Activated CD8-positive, alpha-beta T cell treated with anti-CD3 and anti-CD28 coated beads for 36 hours (primary cell): ENCODE measurements around the gene IL12RB2. TPM values are rescaled to one million over a fixed set of nuclear protein-coding genes. Genes with fewer than 3 reads are reported as not detected.

Source experiments
- ATAC-seq: fragments of 200-7000 bp; cut with Tn5 transposase; one replicate; pipeline ENCODE4 v1.10.0; 2021; ENCODE audit warnings: mild to moderate bottlenecking, moderate library complexity
- CTCF ChIA-PET: fragments of 350-600 bp; sonication (Branson Sonifier 250); formaldehyde crosslinking; loops from one replicate; lab custom pipeline; 2021; ENCODE audit warnings: antibody characterized with exemption; lab: Charles Lee
- POLR2A ChIA-PET: fragments of 350-600 bp; sonication (Branson Sonifier 250); formaldehyde crosslinking; loops from one replicate; lab custom pipeline; 2021; ENCODE audit warnings: antibody characterized with exemption; lab: Charles Lee
- DNase-seq: peaks from one replicate; pipeline ENCODE4 v3.0.0-alpha.2; 2020
- H3K27ac Mint-ChIP-seq: one replicate; pipeline ENCODE4 v1.8.0; 2021; ENCODE audit warnings: mild to moderate bottlenecking, mixed read lengths
- H3K27me3 Mint-ChIP-seq: one replicate; pipeline ENCODE4 v1.8.0; 2021; ENCODE audit warnings: mixed read lengths
- H3K36me3 Mint-ChIP-seq: one replicate; pipeline ENCODE4 v1.8.0; 2021; ENCODE audit warnings: low read depth, mixed read lengths
- H3K4me1 Mint-ChIP-seq: one replicate; pipeline ENCODE4 v1.8.0; 2021; ENCODE audit warnings: low read depth, mixed read lengths
- H3K4me3 Mint-ChIP-seq: one replicate; pipeline ENCODE4 v1.8.0; 2021; ENCODE audit warnings: mild to moderate bottlenecking, moderate library complexity, mixed read lengths
- H3K9me3 Mint-ChIP-seq: one replicate; pipeline ENCODE4 v1.8.0; 2021; ENCODE audit warnings: mixed read lengths
- intact Hi-C: fragments of 100-400 bp; cut with micrococcal nuclease; formaldehyde crosslinking; loops from one replicate; pipeline ENCODE4 v1.10.0; 2022
- total RNA-seq, 2 experiments: library from RNA; stranded (reverse); gene quantifications; one replicate each; pipeline ENCODE4 v1.2.3, GENCODE V29; 2021
- TF ChIP-seq, protein P1 (sequence below): fragments of 200-600 bp; IDR thresholded peaks from one replicate; pipeline ENCODE4 v1.8.0; 2022; ENCODE audit warnings: antibody characterized with exemption, mild to moderate bottlenecking

The IL12RB2 gene, protein sequence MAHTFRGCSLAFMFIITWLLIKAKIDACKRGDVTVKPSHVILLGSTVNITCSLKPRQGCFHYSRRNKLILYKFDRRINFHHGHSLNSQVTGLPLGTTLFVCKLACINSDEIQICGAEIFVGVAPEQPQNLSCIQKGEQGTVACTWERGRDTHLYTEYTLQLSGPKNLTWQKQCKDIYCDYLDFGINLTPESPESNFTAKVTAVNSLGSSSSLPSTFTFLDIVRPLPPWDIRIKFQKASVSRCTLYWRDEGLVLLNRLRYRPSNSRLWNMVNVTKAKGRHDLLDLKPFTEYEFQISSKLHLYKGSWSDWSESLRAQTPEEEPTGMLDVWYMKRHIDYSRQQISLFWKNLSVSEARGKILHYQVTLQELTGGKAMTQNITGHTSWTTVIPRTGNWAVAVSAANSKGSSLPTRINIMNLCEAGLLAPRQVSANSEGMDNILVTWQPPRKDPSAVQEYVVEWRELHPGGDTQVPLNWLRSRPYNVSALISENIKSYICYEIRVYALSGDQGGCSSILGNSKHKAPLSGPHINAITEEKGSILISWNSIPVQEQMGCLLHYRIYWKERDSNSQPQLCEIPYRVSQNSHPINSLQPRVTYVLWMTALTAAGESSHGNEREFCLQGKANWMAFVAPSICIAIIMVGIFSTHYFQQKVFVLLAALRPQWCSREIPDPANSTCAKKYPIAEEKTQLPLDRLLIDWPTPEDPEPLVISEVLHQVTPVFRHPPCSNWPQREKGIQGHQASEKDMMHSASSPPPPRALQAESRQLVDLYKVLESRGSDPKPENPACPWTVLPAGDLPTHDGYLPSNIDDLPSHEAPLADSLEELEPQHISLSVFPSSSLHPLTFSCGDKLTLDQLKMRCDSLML
- total RNA-seq: 10 to 100 TPM; 29.1 to 29.7 TPM

DNA sequence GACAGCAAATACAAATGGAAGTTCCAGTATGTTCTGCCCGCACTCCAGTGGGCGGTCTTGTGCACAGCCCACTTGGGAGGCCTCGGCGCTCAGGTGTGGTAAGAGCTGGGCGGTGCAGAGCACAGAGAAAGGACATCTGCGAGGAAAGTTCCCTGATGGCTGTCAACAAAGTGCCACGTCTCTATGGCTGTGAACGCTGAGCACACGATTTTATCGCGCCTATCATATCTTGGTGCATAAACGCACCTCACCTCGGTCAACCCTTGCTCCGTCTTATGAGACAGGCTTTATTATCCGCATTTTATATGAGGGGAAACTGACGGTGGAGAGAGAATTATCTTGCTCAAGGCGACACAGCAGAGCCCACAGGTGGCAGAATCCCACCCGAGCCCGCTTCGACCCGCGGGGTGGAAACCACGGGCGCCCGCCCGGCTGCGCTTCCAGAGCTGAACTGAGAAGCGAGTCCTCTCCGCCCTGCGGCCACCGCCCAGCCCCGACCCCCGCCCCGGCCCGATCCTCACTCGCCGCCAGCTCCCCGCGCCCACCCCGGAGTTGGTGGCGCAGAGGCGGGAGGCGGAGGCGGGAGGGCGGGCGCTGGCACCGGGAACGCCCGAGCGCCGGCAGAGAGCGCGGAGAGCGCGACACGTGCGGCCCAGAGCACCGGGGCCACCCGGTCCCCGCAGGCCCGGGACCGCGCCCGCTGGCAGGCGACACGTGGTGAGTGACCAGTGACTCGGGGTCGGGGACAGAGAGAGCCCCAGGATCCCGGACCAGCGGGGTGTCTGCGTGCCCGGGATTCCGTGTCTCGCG is at the start of gene IL12RB2:
Gene IL12RB2, plus strand, starts transcription at position 623 of the 810 bp plus-strand sequence. CDS start 12,496 bp downstream, outside the sequence.
- peak; percentile 77 for ATAC-seq
- H3K4me1 Mint-ChIP-seq: peaks cover 50% of the 10 kb centered on the region

DNA sequence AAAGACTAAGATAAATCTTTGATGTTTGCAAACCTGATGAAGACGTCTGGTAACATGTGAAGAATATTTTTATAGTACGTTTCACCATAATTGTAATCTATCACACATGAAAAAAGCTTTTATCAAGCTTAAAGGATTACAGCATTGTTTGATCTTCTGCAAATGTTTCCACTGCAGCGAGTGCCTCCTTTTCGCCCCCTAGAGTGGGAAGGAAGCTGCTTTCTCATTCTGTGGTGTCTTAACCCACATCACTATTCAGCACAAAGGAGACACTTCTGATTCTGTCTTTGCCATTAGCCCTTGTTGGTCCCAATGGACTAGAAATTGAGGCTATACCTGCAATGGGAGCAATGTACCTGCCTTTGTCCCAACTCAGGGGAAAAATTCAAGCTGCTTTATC is 46.0 kb upstream of the IL12RB2 start:
- H3K9me3 Mint-ChIP-seq: no peaks in the 10 kb centered on the region
- intact Hi-C loops: no loop called here

More for the DNA sequence above, at the start of gene IL12RB2:
- TF ChIP-seq, protein P1, sequence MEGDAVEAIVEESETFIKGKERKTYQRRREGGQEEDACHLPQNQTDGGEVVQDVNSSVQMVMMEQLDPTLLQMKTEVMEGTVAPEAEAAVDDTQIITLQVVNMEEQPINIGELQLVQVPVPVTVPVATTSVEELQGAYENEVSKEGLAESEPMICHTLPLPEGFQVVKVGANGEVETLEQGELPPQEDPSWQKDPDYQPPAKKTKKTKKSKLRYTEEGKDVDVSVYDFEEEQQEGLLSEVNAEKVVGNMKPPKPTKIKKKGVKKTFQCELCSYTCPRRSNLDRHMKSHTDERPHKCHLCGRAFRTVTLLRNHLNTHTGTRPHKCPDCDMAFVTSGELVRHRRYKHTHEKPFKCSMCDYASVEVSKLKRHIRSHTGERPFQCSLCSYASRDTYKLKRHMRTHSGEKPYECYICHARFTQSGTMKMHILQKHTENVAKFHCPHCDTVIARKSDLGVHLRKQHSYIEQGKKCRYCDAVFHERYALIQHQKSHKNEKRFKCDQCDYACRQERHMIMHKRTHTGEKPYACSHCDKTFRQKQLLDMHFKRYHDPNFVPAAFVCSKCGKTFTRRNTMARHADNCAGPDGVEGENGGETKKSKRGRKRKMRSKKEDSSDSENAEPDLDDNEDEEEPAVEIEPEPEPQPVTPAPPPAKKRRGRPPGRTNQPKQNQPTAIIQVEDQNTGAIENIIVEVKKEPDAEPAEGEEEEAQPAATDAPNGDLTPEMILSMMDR: no peak
- peak within 1 kb of the TSS; percentile 84 for H3K4me3 Mint-ChIP-seq
- peak; percentile 77 for DNase-seq
- H3K9me3 Mint-ChIP-seq: no peaks in the 10 kb centered on the region
- H3K27ac Mint-ChIP-seq: peak within 1 kb of the TSS; percentile 93
- peaks cover 11% of the 10 kb centered on the region for H3K27me3 Mint-ChIP-seq
- ChIA-PET CTCF (interaction anchor here (0.8 kb wide), 1 partner anchor 32 kb away, joined by 3 read pairs; no protein-coding TSS in a partner anchor), POLR2A (interaction anchor here (0.6 to 1.7 kb wide), 8 partner anchors 9 to 41 kb away, joined by 3 to 8 read pairs (median 4); no protein-coding TSS in a partner anchor)
- intact Hi-C loops: loop anchor here (1.0 kb wide), 1 partner anchor 26 kb away; no protein-coding TSS in a partner anchor
- peaks cover 27% of the 10 kb centered on the region for H3K36me3 Mint-ChIP-seq

DNA sequence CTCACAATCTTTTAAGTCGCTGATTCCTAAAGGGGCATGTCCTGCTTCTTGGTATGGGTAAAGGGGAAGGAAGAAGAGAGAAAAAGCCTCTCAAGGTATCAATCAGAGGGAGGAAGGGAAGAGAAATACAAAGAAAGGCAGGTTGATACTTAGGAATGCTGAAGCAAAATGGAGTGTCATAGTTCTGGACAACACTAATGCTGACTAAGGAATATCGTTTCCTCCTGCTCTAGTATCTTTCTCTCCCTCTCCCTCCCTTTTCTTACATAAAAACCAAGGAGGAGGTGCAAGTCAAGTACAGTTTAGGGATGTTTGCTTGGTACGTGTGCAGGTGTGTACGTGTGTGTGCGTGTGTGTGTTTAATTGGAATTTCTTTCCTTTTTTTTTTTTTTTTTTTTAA is 44.9 kb upstream of the IL12RB2 start:
- Mint-ChIP-seq H3K4me1 (peaks cover 28% of the 10 kb centered on the region), H3K36me3 (no peaks in the 10 kb centered on the region), H3K4me3 (no peak overlapping the region), H3K27me3 (no peaks in the 10 kb centered on the region), H3K27ac (no peak overlapping the region), H3K9me3 (no peaks in the 10 kb centered on the region)
- DNase-seq (no peak), ATAC-seq (no peak)
- ChIA-PET POLR2A (interaction anchor here (0.8 to 1.9 kb wide), 5 partner anchors 8 to 48 kb away, joined by 3 to 10 read pairs (median 4); no protein-coding TSS in a partner anchor), CTCF (interaction anchor here (1.0 to 2.0 kb wide), 13 partner anchors 9 to 238 kb away, joined by 3 to 18 read pairs (median 5); no protein-coding TSS in a partner anchor)
- TF ChIP-seq, protein P1: no peak
- intact Hi-C loops: no loop called here

More for the DNA sequence above, 46.0 kb upstream of the IL12RB2 start:
- DNase-seq (peak; percentile 63), ATAC-seq (peak; percentile 82)
- no peaks in the 10 kb centered on the region for H3K27me3 Mint-ChIP-seq
- H3K36me3 Mint-ChIP-seq: no peaks in the 10 kb centered on the region
- CTCF ChIA-PET: interaction anchor here (0.6 to 2.0 kb wide), 17 partner anchors 10 to 254 kb away, joined by 3 to 18 read pairs (median 4); no protein-coding TSS in a partner anchor
- POLR2A ChIA-PET: interaction anchor here (0.7 to 1.9 kb wide), 7 partner anchors 8 to 688 kb away, joined by 3 to 10 read pairs (median 3); no protein-coding TSS in a partner anchor
- no peak overlapping the region for H3K4me3 Mint-ChIP-seq
- H3K27ac Mint-ChIP-seq: no peak overlapping the region
- H3K4me1 Mint-ChIP-seq: peaks cover 28% of the 10 kb centered on the region
- TF ChIP-seq, protein P1: peak; percentile 39

DNA sequence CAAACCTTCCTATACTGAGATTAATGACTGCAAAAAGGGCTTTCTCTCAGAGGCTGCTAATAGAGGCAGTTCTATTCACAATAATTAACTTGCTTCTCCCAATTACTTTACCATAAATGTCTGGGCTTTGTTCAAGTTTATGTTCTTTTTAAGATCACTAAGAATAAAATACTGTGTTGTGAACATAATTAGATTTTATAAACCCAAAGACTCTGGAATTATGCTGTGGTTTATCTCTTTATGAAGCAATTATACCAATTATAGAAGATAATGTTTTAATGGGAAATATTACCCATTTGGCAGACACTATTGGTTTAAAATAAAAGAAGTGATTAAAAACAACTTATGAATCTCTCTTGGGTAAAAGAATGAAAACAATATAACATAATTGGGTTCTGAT is 43.5 kb upstream of the IL12RB2 start:
- no peak for DNase-seq
- intact Hi-C loops: no loop called here
- ATAC-seq: no peak
- H3K9me3 Mint-ChIP-seq: no peaks in the 10 kb centered on the region
- H3K27ac Mint-ChIP-seq: no peak overlapping the region
- TF ChIP-seq, protein P1: no peak
- no peaks in the 10 kb centered on the region for H3K36me3 Mint-ChIP-seq
- POLR2A ChIA-PET: interaction anchor here (0.7 kb wide), 1 partner anchor 149 kb away, joined by 3 read pairs; no protein-coding TSS in a partner anchor
- CTCF ChIA-PET: no interaction called here
- H3K4me1 Mint-ChIP-seq: peaks cover 28% of the 10 kb centered on the region
- H3K4me3 Mint-ChIP-seq: no peak overlapping the region
- no peaks in the 10 kb centered on the region for H3K27me3 Mint-ChIP-seq
